HG03064 (cell line): Measurements from ENCODE around the gene CST11.
"Not testable (repeated sequence)": the region's sequence is repeated elsewhere in the genome, so short reads cannot be mapped to it uniquely, and the experiment has no call there.

ENCODE experiments used
- ATAC-seq: cut with Tn5 transposase; IDR thresholded peaks from one replicate; pipeline ENCODE4 v1.9.1; 2021; ENCODE audit warnings: low read depth; ENCODE audit not compliant: unreplicated experiment

The CST11 gene, protein sequence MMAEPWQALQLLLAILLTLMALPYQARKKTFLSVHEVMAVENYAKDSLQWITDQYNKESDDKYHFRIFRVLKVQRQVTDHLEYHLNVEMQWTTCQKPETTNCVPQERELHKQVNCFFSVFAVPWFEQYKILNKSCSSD

DNA sequence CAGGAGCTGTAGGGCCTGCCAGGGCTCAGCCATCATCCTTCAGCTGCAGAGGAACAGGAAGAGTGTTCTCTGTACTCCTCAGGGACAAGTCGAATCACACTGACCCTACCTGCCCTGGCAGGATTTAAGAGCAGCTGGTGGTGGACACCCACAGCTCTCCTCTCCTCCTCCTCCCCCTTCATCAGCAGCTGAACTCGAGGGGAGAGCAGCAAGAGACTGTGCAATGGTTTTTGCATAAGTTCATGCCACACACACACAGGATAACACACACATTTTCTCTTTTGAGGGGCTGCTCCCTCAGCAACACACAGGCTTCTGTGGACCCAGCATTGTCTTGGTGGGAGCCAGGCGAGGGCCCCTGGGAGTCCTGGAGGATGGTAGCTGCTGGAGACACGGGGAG is at the start of gene CST11:
CST11 (minus strand) TSS at position 101 of the 400 bp plus-strand sequence; CDS start at position 36, 65 bp downstream.
- ATAC-seq: no peak

DNA sequence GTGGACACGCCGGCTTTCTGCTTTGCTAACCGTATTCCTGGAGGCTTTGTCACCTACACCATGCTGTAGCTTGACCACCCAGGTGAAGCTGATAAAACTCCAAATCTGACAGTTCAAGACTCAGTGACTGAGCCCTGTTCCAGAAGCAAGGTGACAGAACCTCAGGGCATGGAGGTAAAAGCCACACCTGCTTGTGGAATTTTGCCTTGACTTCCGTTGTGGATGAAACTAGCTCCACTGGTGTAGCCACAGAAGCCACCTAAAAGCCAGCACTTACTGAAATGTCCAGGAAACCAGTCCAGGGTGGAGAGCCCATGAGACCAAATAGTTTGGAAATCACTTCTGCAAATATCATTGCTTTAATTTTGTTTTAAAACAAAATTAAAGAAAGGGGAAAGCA is 49.2 kb upstream of the CST11 start:
- ATAC-seq: no peak

DNA sequence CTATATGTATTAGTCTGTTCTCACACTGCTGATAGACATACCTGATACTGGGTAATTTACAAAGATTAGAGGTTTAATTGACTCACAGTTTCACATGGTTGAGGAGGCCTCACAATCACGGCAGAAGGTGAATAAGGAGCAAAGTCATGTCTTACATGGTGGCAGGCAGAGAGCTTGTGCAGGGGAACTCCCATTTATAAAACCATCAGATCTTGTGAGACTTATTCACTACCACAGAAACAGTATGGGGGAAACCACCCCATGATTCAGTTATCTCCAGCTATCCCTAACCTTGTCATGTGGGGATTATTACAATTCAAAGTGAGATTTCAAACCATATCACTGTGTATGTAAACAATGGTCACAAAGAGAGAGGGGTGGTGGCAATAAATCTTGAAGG is 44.9 kb upstream of the CST11 start:
- no peak for ATAC-seq

DNA sequence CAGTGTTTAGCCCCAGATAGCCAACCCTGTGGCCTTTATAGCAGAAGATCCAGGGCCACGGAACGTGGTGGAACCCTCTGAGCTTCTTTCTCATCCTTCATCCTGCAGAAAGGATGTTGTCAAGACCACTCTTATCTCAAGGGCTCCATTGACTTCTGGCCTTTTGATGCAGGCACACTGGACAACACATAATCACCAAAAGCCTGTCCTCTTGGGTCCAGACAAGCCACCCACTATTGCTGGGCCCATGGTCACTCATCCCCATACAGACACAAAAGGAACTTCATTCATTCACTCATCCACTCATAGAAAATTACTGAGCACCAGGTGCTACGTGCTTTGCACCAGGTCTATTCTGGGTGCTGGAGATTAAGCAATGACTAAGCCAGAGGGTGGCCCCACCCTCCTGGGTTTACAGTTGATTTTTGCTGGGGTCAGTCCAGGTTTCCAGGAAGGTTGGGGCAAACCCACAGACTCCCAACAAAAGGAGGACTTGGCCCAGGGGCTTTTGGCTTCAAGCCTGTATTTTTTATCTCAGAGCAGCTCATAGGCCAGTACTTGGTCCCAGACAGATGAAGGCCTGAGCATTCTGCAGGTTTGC is 40.6 kb upstream of the CST11 start:
- ATAC-seq: no peak

DNA sequence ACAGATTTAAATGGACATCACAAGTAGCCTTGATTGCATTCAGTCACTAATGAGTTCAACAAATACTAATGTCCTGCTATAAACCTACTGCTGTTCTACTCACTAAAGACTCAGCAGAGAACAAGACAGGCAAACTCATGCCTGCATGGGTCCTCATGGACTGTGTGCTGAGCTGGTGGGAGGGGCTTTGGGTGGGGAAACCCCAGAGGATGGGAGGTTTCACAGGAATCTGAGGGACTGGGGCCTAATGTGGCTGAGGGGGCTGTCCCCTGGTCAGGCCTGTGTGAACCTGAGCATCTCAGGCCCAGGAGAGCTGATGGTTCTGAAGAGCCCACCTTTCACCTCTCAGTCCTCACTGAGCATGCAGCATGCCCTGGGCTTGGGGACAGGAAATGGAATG is 39.6 kb upstream of the CST11 start:
- ATAC-seq: no peak

DNA sequence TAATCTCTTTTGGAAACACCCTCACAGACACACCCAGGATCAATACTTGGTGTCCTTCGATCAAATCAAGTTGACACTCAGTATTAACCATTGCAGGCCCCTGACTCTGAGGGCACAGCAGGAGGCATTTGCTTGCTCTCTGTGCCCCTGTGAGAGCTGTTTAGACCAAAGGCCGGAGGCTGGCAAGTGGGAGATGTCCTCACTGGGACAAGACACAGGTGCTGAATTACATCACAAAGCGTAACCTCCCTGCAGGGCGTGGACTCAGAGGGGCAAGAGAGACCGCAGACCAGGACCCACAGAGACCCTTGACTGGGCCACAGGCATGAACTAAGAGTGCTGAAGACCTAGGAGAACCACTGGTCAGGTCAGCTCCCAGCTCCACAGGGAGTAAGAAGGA is 38.1 kb upstream of the CST11 start, which contains the start of gene CST8:
CST8 (plus strand) TSS at position 301 of the 400 bp plus-strand sequence. CDS start 551 bp downstream, outside the sequence.
- ATAC-seq: no peak

DNA sequence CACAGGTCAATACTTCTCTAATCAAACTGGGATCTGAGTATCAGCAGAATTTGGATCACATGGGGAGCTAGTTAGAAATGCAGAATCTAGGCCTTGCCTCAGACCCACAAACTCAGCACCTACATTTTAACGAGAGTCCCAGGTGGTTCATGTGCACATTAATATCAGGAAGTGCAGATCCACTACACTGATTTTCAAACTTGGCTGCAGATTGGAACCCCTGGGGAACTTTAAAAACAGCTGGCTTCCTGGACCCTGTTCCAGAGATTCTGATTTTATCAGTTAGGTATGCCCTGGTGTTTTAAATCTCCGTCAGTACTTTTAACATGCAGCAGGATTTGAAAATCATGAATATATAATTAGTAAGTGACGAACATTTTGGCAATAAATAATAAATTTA is 36.3 kb upstream of the CST11 start:
- ATAC-seq: no peak

DNA sequence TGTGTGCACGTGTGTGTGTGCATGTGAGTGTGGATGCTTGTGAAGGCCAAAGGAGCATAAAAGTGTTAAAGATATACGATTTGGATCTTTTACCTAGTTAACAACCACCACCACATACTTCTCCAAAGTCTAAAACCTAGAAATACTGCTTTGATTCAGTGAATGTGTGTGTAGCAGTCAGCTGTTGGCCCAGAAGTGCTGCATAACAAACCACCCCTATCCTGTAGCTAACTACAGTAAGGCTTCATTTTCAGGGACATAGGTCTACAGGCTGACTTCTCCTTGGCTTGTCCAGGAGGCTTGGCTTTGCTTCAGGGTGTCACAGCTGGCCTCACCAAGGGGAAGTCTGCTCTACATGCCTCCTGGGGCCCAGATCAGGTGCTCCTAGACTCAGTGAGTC is 35.8 kb upstream of the CST11 start:
- no peak for ATAC-seq

DNA sequence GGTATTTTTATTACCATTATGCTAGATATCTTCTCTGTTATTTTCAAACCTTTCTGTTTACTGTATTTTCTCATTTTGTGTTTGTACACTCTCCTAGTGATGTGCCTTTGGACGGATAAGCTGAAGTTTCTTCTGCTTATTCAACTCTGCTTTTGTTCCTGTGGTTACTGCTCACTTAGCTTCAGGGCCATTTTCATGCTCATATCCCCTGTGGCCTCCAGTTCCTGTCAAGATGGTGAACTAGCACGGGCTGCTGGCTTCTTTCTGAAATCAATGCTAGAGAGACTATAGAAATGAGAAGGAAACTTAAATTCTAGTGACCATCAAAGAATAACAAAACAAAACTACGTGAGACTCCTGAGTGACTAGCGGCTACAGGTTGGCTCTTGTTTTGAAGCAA is 31.4 kb upstream of the CST11 start:
- ATAC-seq: no peak

DNA sequence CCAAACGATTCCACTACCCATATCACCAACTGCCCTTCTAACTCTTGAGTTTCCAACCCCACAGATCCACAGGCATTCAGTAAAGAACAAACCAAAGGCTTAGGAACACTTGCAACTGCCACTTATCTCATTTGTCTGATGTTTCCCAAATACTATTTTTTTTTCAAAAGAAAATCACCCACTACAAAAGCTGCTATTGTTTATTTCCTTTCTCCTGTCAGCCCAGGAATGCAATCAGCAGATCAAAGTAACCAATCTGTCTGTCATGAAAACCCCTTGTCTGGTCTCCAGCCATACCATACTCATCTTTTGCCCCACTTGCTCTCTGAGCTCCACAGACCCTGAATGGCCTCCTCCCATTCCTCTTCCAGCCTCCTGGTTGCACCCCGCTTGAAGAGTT is 29.5 kb upstream of the CST11 start:
- ATAC-seq: no peak

DNA sequence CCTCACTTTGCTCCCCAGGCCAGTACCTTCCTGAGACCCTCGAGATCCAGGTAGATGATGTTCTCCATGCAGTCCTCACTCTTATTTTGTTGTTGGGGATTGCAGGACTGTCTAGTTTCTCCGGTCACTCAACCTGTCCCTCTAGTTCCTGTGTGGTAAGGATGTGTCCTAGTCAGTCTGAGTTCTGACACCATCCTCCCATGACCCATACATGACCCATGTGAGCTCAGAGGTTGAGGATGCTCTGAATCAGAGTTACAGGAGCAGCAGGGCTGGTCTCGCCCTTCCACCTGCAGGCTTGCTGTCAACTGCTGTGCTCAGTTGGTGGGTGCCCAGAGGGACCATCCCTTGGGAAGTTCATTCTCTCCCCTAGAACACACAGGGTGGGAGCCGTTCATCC is 26.4 kb upstream of the CST11 start:
- ATAC-seq: no peak

DNA sequence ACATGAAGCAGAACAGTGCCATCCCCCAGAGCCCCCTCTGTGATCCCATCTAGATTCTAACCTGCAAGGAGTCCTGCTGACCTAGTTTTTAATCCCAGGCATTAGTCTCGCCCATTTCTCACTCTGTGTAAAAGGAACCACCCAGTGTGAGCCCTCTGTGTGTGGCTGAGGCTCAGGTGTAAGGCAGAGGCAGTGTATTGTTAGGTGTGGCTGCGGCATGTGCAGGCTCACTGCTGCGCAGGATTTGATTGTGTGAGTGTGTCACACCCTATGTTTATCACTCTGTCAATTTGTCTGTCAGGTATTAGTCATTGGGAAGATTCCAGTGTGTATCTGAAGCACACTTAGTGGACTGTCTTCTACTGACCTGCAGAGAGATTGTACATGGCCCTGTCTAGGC is 24.5 kb upstream of the CST11 start:
- ATAC-seq: no peak

DNA sequence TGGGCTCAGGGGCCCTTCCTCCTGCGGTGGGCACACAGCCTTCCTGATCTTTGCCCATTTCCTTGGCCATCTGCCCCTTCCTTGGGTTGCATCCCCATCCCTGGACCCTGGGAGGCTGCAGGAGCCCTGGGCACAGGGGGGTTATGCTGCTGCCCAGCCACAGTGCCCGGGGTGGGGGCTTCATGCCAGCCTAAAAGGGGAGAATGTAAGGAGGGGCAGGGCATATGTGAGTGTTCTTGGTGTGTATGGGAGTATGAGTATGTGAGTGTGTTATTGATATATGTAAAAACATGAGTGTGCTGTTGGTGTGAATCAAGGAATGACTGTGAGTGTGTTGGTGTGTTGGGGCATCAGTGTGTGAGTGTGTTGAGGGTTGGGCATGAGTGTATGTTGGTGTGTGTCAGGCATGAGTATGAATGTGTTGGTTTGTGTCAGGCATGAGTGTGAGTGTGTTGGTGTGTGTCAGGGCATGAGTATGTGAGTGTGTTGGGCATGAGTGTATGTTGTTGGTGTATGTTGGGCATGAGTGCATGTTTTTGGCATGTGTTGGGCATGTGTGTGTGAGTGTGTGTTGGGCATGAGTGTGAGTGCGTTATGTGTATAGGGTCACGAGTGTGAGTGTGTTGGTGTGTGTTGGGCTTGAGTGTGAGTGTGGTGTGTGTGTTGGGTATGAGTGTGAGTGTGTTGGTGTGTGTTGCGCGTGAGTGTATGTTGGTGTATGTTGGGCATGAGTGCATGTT is 23.5 kb upstream of the CST11 start:
- no peak for ATAC-seq

DNA sequence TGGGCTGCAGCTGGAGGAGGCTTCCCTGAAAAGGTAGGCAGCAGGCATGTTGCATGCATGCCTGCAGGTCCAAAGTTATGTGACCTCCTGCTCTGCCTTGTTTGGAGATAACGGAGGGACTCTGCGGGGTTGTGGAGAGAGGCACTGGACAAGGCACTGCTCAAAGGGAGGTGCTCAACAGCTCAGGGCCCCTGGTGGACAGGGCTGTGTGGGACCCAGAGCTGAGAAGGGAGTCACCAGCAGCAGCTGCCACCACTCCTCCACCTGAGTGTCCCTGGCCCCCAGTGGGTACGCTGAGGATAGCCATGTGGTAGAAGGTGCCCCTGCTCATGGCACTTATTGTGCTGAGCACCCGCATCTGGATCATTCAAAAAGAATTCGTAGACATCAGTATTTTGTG is 22.7 kb upstream of the CST11 start:
- no peak for ATAC-seq

DNA sequence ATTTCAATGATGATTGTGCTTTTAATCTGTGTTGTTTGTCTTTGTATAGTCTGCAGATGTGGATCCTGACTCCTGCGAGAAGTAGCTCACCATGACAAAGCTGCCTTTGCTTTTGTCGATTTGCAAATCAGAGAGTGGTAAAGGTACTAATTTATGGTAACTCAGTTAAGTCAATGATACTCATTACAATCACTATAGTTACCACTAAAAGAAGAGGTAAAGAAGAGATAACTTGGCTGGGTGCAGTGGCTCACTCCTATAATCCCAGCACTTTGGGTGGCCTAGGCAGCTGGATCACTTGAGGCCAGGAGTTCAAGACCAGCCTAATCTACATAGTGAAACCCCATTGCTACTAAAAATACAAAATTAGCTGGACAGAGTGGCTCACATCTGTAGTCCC is 20.6 kb upstream of the CST11 start:
- ATAC-seq: not testable (repeated sequence)

DNA sequence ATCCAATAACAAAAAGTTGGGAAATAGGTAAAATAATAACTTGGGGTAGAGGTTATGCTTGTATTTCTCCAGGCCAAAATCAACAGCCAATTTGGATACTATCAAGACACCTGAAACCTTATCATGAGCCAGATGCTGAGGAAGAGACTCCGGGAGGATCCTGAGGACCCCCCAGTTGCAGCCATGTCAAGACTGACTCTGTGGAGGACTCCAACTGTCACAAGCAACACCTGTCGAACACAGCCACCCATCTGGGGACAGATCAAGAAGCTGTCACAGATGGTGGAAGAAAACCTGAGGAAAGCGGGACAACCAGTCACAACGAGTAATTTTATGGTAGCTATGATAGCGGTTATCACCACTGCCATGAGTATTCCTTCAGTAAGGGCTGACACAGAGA is 19.6 kb upstream of the CST11 start:
- not testable (repeated sequence) for ATAC-seq

DNA sequence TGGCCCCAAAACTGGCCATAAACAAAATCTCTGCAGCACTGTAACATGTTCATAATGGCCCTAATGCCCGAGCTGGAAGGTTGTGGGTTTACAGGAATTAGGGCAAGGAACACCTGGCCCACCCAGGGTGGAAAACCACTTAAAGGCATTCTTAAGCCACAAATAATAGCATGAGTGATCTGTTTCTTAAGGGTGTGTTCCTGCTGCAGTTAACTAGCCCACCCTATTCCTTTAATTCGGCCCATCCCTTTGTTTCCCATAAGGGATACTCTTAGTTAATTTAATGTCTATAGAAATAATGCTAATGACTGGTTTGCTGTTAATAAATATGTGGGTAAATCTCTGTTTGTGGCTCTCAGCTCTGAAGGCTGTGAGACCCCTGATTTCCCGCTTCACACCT is 14.3 kb upstream of the CST11 start:
- not testable (repeated sequence) for ATAC-seq

DNA sequence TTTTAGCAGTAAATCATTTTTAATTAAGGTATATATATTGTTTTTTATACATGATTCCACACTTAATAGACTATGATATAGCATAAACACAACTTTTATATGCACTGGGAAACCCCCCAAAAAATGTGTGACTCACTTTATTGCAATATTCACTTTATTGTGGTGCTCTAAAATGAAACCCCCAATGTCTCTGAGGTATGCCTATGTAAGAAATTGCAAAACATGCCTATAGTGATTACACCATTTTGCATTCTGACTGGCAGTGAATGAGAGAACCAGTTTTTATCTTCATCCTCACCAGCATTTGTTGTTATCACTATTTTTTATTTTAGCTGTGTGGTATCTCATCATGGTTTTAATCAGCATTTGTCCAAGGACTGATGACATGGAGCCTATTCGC is 8.5 kb upstream of the CST11 start:
- ATAC-seq: no peak

DNA sequence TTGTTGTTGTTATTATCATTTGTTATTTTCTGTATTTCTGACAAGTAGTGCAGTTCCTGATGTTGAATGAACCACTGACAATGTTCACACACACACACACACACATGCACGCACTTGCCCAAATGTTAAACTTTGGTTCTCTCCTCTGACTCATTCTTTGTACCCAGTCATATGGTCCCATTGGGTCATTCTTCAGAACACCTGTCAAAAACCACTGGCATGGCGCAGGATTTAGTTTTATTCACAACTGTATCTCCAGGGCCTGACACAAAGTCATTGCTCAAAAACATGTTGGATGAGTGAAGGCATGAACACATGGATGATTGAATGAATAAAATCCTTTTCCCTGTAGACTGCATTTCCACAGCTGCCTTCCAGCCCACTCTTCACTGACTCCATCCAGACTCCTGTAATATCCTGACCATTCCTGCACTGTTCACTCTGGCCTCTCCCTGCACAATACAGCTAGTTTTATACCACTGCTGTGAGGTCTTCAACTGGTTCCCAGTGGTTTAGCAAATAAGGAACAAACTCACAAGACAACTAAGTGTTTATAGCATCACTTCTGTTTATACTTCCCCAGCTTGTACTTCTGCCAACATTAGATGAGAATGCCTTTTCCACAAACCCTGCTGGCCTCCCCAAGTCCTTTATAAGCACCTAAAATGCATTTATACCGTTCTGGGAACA is 6.9 kb upstream of the CST11 start:
- no peak for ATAC-seq

DNA sequence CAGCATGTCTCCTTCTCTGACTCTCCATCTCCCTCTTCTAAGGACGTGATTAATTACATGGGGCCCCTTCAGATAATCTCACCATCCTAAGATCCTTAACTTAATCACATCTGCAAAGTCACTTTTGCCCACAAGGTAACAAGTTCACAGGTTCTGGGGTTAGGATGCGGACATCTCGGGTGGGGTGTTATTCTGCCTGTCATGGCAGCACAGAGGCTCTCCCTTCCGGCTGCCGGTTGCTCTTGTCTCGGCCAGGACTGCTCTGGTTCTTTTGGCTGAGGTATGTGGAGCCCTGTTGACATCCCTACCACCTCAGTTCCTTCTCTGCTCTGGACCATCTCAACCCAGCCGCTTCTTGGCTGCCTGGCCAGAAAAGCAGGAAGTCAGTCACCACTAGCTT is 4.2 kb upstream of the CST11 start:
- no peak for ATAC-seq

DNA sequence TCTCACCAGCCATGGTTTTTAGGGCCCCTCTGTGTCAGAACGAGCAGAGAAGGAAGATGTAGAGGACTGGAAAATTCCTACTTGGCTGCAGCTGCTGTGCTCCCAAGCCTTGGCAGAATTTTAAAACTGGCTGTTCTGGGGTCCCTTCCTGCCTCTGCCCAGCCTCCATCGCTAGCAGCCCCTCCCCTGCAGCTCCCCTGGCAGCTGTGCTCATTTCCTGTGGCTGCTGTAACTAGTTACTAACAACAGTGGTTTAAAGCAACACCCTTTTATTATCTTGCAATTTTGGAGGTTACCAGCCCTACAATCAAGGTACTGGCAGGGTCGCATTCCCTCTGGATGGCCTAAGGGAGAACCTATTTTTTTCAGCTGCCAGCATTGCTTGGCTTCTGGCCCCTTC is 3.7 kb upstream of the CST11 start:
- ATAC-seq: no peak

DNA sequence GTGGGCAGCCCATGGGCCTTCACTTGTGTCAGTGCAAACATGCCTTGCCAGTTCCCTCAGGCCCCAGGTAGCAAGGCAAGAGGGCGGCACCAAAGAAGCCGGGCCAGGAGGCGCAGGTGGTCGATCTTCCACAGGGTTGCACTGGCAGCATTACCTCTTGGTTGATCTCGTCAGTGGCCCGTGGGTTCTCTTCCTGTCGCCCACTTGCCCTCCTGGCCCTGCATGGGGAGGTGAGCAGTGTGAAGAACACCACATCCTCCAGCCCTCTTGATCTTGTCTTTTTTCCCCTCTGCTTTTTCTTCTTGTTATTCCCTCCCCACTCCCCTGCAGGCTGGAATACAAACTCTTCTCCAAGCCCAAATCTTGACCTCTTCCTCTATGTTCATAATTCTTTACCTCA is 3.0 kb upstream of the CST11 start:
- ATAC-seq: no peak
